Muscle of back (tissue), 13 donors: ENCODE results near the gene TNFAIP8. TPM values are rescaled to one million over a fixed set of nuclear protein-coding genes. Genes with fewer than 3 reads are reported as not detected.
A peak's percentile ranks its signal among the peaks of the same experiment; 100 is the strongest.

Experiments
- DNase-seq, 3 donors: peaks; one replicate each; pipeline versions ENCODE4 v3.0.0 to v3.0.0-alpha.2; 2013
- long read RNA-seq, 9 donors: transcript quantifications; one replicate each; lab custom pipeline, GENCODE V29; 2026
- polyA plus RNA-seq, 10 donors: library from polyadenylated mRNA; unstranded; fragments of 120-200 nt; gene quantifications; one replicate each; pipeline ENCODE4 v1.2.1, GENCODE V29; 2013; ENCODE audit not compliant: insufficient read length in 10 of 10

Gene TNFAIP8
- 10 to 100 TPM; 10.1 to 19.7 (median 13.7) TPM for polyA plus RNA-seq
- long read RNA-seq, donor 1, partial matches to known transcripts: 0 of 4 reads
- long read RNA-seq, donor 1, other reads (novel, unspliced or antisense): 0 of 4 reads
- long read RNA-seq, donor 2, full-length matches to known transcripts: 5 of 5 reads
- long read RNA-seq, donor 2, partial matches to known transcripts: 0 of 5 reads
- long read RNA-seq, donor 2, other reads (novel, unspliced or antisense): 0 of 5 reads
- long read RNA-seq, donor 3: 0 reads
- long read RNA-seq, donor 4, full-length matches to known transcripts: 3 of 3 reads
- long read RNA-seq, donor 4, partial matches to known transcripts: 0 of 3 reads
- long read RNA-seq, donor 4, other reads (novel, unspliced or antisense): 0 of 3 reads
- long read RNA-seq, donor 5, partial matches to known transcripts: 0 of 4 reads
- long read RNA-seq, donor 5, other reads (novel, unspliced or antisense): 0 of 4 reads
- long read RNA-seq, donor 6, full-length matches to known transcripts: 4 of 4 reads
- long read RNA-seq, donor 6, partial matches to known transcripts: 0 of 4 reads
- long read RNA-seq, donor 6, other reads (novel, unspliced or antisense): 0 of 4 reads
- long read RNA-seq, donor 7, full-length matches to known transcripts: 5 of 5 reads
- long read RNA-seq, donor 7, partial matches to known transcripts: 0 of 5 reads
- long read RNA-seq, donor 7, other reads (novel, unspliced or antisense): 0 of 5 reads
- long read RNA-seq, donor 8, full-length matches to known transcripts: 4 of 4 reads
- long read RNA-seq, donor 8, partial matches to known transcripts: 0 of 4 reads
- long read RNA-seq, donor 8, other reads (novel, unspliced or antisense): 0 of 4 reads
- long read RNA-seq, donor 9, full-length matches to known transcripts: 2 of 2 reads
- long read RNA-seq, donor 9, partial matches to known transcripts: 0 of 2 reads
- long read RNA-seq, donor 9, other reads (novel, unspliced or antisense): 0 of 2 reads

GRCh38 chr5:119355685-119356611 is at the start of gene TNFAIP8:
Gene TNFAIP8 (plus strand): TSS chr5:119356019. CDS start chr5:119356091, 72 bp downstream.
- DNase-seq: peak; percentile 38 to 88 (median 72)

GRCh38 chr5:119307170-119307569 is 48.6 kb upstream of the TNFAIP8 start:
- no peak for DNase-seq

- DNase-seq: no peak
Measured at GRCh38 chr5:119309326-119309725, 46.5 kb upstream of the TNFAIP8 start.

- no peak for DNase-seq
Measured at GRCh38 chr5:119311688-119312087, 44.1 kb upstream of the TNFAIP8 start.

GRCh38 chr5:119312403-119312802 is 43.4 kb upstream of the TNFAIP8 start:
- DNase-seq: no peak

- no peak for DNase-seq
Measured at GRCh38 chr5:119313197-119313596, 42.6 kb upstream of the TNFAIP8 start.

- no peak for DNase-seq
Measured at GRCh38 chr5:119313658-119314605, 41.9 kb upstream of the TNFAIP8 start.

- no peak for DNase-seq
Measured at GRCh38 chr5:119315516-119315949, 40.3 kb upstream of the TNFAIP8 start.

- no peak for DNase-seq
Measured at GRCh38 chr5:119316086-119316485, 39.7 kb upstream of the TNFAIP8 start.

- DNase-seq: no peak
Measured at GRCh38 chr5:119316906-119317305, 38.9 kb upstream of the TNFAIP8 start.

- no peak for DNase-seq
Measured at GRCh38 chr5:119318256-119318894, 37.4 kb upstream of the TNFAIP8 start.

GRCh38 chr5:119319401-119319800 is 36.4 kb upstream of the TNFAIP8 start:
- DNase-seq: no peak

GRCh38 chr5:119319890-119320289 is 35.9 kb upstream of the TNFAIP8 start:
- no peak for DNase-seq

- DNase-seq: no peak
Measured at GRCh38 chr5:119321569-119322311, 34.1 kb upstream of the TNFAIP8 start.

GRCh38 chr5:119322312-119322947 is 33.4 kb upstream of the TNFAIP8 start:
- DNase-seq: no peak

GRCh38 chr5:119322948-119323537 is 32.8 kb upstream of the TNFAIP8 start:
- no peak for DNase-seq

- no peak for DNase-seq
Measured at GRCh38 chr5:119323601-119324000, 32.2 kb upstream of the TNFAIP8 start.

GRCh38 chr5:119324842-119325241 is 31.0 kb upstream of the TNFAIP8 start:
- DNase-seq: no peak
